HepG2 (cell line): Measurements from ENCODE around the gene HLF. TPM values are rescaled to one million over a fixed set of nuclear protein-coding genes. Genes with fewer than 3 reads are reported as not detected.

ENCODE experiments used
- AHDC1 ChIP-seq: sonication (generic); formaldehyde crosslinking; IDR thresholded peaks from 2 replicates; pipeline ENCODE4 v1.5.1; 2020; ENCODE audit warnings: mild to moderate bottlenecking, missing genetic modification reagents, borderline replicate concordance
- DR1 ChIP-seq: sonication (generic); formaldehyde crosslinking; IDR thresholded peaks from 2 replicates; pipeline ENCODE4 v1.8.0; 2021; ENCODE audit warnings: mild to moderate bottlenecking, missing genetic modification reagents, inconsistent platforms
- FOSL1 ChIP-seq: sonication (generic); formaldehyde crosslinking; IDR thresholded peaks from 2 replicates; pipeline ENCODE4 v1.9.0; 2021; ENCODE audit warnings: missing genetic modification reagents, borderline replicate concordance
- HOXD1 ChIP-seq: sonication (generic); formaldehyde crosslinking; IDR thresholded peaks from 2 replicates; pipeline ENCODE4 v1.5.0; 2020; ENCODE audit warnings: missing genetic modification reagents
- KDM5A ChIP-seq: fragments of 200-600 bp; sonication (generic); IDR thresholded peaks from 2 replicates; pipeline ENCODE4 v1.7.0; 2018; ENCODE audit warnings: antibody characterized with exemption, mild to moderate bottlenecking, low read length, borderline replicate concordance
- LBX2 ChIP-seq: sonication (generic); formaldehyde crosslinking; IDR thresholded peaks from 2 replicates; pipeline ENCODE4 v1.5.0; 2020; ENCODE audit warnings: missing genetic modification reagents, mild to moderate bottlenecking, borderline replicate concordance
- MXD4 ChIP-seq: IDR thresholded peaks from 2 replicates; pipeline ENCODE4 v1.6.1; 2016; ENCODE audit warnings: mild to moderate bottlenecking, missing biosample characterization, missing genetic modification reagents
- PAX8 ChIP-seq: sonication (generic); formaldehyde crosslinking; IDR thresholded peaks from 2 replicates; pipeline ENCODE4 v1.8.0; 2022; ENCODE audit warnings: mild to moderate bottlenecking, missing genetic modification reagents, borderline replicate concordance
- PCBP2 ChIP-seq: fragments of 200-400 bp; formaldehyde crosslinking; optimal IDR thresholded peaks from 2 replicates; pipeline ENCODE3; 2018; ENCODE audit warnings: low read length, low read depth; ENCODE audit not compliant: poor library complexity, severe bottlenecking
- SIX1 ChIP-seq: sonication (generic); formaldehyde crosslinking; IDR thresholded peaks from 2 replicates; pipeline ENCODE4 v1.4.0; 2020; ENCODE audit warnings: missing genetic modification reagents, borderline replicate concordance
- SKIL ChIP-seq: sonication (generic); formaldehyde crosslinking; IDR thresholded peaks from 2 replicates; pipeline ENCODE4 v1.8.0; 2022; ENCODE audit warnings: missing genetic modification reagents, mild to moderate bottlenecking, moderate library complexity, borderline replicate concordance
- ZBTB4 ChIP-seq: sonication (generic); formaldehyde crosslinking; IDR thresholded peaks from 2 replicates; pipeline ENCODE4 v1.4.0; 2020; ENCODE audit warnings: missing genetic modification reagents, mild to moderate bottlenecking, borderline replicate concordance
- ZNF121 ChIP-seq: sonication (generic); formaldehyde crosslinking; IDR thresholded peaks from 2 replicates; pipeline ENCODE4 v1.5.0; 2020; ENCODE audit warnings: mild to moderate bottlenecking, missing genetic modification reagents
- ZNF430 ChIP-seq: sonication (generic); formaldehyde crosslinking; IDR thresholded peaks from 2 replicates; pipeline ENCODE4 v1.9.0; 2021; ENCODE audit warnings: mild to moderate bottlenecking, missing genetic modification reagents
- ZNF552 ChIP-seq: sonication (generic); formaldehyde crosslinking; IDR thresholded peaks from 2 replicates; pipeline ENCODE4 v1.9.0; 2022; ENCODE audit warnings: missing genetic modification reagents, mild to moderate bottlenecking, borderline replicate concordance
- ZNF724P ChIP-seq: sonication (generic); formaldehyde crosslinking; IDR thresholded peaks from 2 replicates; pipeline ENCODE4 v1.8.0; 2022; ENCODE audit warnings: missing genetic modification reagents, borderline replicate concordance
- ZSCAN29 ChIP-seq: sonication (generic); formaldehyde crosslinking; conservative IDR thresholded peaks from 2 replicates; pipeline ENCODE4 v1.4.0; 2020; ENCODE audit warnings: mild to moderate bottlenecking, missing genetic modification reagents
- polyA plus RNA-seq, 8 experiments: library from polyadenylated mRNA; depleted of rRNA in 3 of 8; stranded (reverse) in 7 of 8; unstranded in 1 of 8; fragments of >200 nt; fragmentation: Illumina TruSeq in 4 of 8; extraction: Trizol in 4 of 8; gene quantifications; 2 replicates each; pipeline versions ENCODE4 v1.2.1 to v1.2.3, GENCODE V29; 2011 to 2016; ENCODE audit warnings: low read depth in 4 of 8, missing spikeins in 1 of 8, mixed read lengths in 1 of 8; ENCODE audit not compliant: insufficient read depth in 1 of 8
- total RNA-seq, 5 experiments: library from RNA; depleted of rRNA; stranded (reverse); fragments of >200 nt; fragmentation: Illumina TruSeq; extraction: Trizol; gene quantifications; 2 replicates each; pipeline ENCODE4 v1.2.3, GENCODE V29; 2016; ENCODE audit warnings: low read depth in 1 of 5

HLF gene
- total and polyA plus RNA-seq, 2 of the 13 experiments (the other 11 are each of a cell fraction or from before 2014, with no cell fraction given): 202 to 346 TPM

- TF ChIP-seq ZBTB4 (no peak), DR1 (CRISPR knock-in tag) (no peak), ZNF724P (CRISPR knock-in tag) (no peak), SIX1 (CRISPR knock-in tag) (no peak), ZNF552 (CRISPR knock-in tag) (no peak), ZNF121 (CRISPR knock-in tag) (no peak), MXD4 (no peak; the same call in 1 of the 2 replicates), PCBP2 (no peak), HOXD1 (CRISPR knock-in tag) (no peak), KDM5A (0 out of 2 replicates have a peak, but pooled peaks have one; percentile 22), PAX8 (CRISPR knock-in tag) (no peak), ZNF430 (CRISPR knock-in tag) (no peak), SKIL (no peak), FOSL1 (CRISPR knock-in tag) (no peak), LBX2 (CRISPR knock-in tag) (no peak), ZSCAN29 (no peak), AHDC1 (CRISPR knock-in tag) (no peak)
These were observed 4.1 kb downstream of the HLF start (continued) for GRCh38 chr17:55268649-55269480.
